GM10847 (cell line): ENCODE data around the gene TBC1D24.
A peak's percentile ranks its signal among the peaks of the same experiment; 100 is the strongest.

ENCODE experiments used
- POLR2A ChIP-seq: IDR thresholded peaks from 2 replicates; pipeline ENCODE4 v1.6.1; 2011; ENCODE audit not compliant: insufficient read length; ENCODE audit errors: extremely low read depth

The TBC1D24 gene

GRCh38 chr16:2474877-2475412, at the start of gene TBC1D24:
Gene TBC1D24, plus strand, starts transcription at chr16:2475127. Its CDS starts 21,022 bp downstream, at chr16:2496149.
- peak; percentile 88 for TF ChIP-seq POLR2A

DNA sequence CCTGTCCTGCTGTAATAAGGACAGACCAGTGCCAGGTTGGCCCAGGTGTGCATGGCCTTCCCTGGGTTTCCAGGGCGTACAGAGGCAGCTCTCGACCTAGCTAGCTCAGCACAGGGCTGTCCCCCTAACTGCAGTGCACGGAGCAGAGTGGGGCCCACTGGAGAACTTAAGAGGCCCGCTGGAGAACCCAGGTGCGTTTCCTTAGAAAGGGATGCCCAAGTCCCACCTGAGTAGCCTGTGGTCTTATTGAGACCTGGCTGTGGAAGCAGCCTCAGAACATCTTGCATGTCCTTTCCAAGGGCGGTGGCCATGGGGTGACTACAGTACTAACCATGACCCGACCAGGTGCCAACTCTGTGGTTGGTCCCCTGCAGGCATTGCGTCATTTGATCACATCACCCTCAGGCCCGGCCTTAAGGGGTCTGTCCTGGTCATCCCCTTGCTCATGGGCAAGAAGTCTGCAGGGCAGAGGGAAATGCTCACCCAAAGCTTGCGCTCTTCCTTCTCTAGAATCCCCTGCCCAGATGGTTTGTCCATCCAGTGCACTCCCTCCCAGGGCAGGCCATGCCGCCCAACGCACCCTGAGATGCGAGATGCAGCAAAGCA, 49.0 kb upstream of the TBC1D24 start:
- no peak for TF ChIP-seq POLR2A

DNA sequence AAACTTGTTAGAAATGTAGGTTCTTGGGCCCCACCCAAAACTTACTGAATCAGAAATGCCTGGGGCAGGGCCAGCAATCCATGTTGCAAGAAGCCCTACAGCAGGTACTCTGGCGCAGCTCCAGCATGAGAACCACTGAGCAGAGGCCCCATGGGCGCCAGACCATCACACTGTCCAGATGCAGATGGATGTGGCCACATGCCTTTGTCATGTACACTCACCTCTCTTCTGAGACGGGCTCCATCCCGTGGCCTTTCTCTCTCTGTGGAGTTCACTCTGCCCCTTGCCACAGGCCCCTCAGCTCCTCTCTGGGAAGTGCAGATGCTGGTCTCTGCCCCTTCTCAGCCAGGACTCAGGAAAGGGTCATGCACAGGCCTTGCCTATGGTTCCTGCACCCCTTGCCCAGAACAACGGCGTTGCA, 48.0 kb upstream of the TBC1D24 start:
- no peak for TF ChIP-seq POLR2A

GRCh38 chr16:2427526-2427925, 47.4 kb upstream of the TBC1D24 start:
- TF ChIP-seq POLR2A: no peak

GRCh38 chr16:2428051-2428783, 46.7 kb upstream of the TBC1D24 start:
- TF ChIP-seq POLR2A: no peak

DNA sequence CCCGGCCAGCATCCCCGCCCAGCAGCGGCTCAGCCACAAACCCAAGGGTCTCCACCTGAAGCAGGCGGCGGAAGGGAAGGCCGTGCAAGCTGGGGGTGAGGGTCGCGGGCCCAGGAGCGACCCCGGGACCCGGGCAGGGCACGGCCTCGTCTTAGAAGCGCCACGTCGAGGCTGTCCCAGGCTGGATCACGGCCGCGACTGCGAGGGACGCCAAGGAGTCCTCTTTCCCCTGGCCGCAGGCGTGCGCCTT, 46.2 kb upstream of the TBC1D24 start:
- TF ChIP-seq POLR2A: peak; percentile 43

- peak; percentile 67 for TF ChIP-seq POLR2A
These were observed 45.7 kb upstream of the TBC1D24 start, which contains the start of gene CCNF for GRCh38 chr16:2429034-2429770. Gene CCNF, plus strand, starts transcription at chr16:2429447. Its CDS starts 35 bp downstream, at chr16:2429482.

DNA sequence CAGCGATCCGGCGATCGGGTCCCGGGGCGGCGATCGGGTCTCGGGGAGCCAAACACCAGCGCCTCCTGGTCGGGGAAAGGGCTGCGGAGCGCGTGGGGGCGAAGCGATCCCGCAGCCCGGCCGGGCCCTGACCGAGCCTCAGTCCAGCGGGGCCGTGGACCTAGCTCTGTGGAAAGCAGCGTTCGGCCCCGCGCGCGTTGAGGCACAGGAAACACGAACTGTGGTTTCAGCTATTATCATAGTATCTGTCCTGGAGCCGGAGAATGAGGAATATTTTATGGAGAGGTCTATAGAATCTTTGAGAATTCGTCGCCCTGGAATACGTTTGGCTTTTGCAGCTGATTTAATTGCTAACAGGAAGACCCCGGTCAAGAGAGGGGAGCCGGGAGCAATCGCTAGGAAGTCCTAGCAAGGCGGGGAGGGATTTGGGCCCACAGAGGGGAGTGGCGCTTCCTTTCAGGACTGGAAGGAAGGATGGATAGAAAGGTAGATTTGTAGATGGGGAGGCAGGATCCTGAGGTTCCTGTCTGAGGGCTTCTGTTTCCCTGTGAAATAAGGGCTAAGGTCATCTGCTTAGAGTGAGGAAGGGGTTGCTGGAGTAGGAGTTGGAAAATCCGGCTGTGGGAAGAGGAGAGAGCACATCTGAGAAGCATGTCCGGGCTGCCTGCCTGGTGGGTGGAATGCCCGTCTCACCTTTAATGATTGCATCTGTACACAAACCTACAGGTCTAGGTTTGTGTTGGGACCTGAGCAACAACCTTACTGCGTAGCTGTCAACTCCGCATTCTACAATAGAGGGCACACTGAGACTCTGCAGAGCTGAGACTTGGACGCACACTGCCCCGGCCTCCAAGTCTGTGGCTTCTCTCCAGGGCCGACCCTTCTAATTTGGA, 44.9 kb upstream of the TBC1D24 start:
- TF ChIP-seq POLR2A: no peak

DNA sequence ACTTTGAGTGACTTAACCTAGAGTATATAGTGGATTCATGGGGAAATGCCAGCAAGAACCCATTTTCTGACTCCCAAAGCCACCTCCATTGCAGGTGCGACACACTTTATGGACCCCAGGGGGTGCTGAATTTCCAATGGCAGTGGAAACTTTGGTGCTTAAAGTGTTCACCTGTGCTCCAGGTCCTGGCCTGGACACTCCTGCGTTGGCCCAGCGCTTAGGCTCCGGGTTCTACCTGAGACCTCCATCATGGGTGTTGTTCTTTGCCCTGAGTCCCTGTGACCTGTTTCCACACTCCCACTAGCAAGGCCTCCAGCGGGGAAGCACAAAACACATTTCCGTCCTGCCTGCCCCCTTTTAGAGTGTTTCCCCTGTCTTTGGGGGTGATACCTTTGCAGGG, 42.6 kb upstream of the TBC1D24 start:
- TF ChIP-seq POLR2A: no peak

DNA sequence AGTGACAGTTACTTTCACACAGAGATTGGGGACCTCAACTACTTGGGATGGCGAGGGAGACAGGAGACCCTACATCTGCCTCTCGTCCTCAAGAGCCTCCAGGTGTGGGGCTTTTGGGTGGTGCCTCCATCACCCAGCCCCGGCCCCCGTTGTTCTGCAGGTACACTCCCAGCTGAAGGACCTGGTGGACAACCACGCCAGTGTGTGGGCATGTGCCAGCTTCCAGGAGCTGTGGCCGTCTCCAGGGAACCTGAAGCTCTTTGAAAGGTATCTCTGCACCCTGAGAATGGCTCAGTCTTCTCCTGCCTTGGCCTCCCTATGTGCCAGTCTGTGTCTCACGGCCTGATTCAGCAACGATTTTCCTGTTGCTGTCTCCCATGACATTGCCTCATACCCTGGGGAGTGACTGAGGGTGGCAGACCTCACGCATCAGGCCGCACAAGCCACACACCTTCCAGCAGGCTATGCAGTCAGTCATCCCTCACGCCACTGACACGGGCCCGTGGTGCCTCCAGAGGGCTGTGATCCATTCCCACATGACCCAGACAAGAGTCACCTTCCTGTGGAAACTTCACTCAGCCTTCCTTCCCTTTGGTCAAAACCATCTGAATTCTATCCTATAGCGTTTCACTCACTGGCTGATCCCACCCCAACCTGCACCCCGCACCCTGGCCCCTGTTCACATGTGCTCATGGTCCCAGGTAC, 42.0 kb upstream of the TBC1D24 start:
- TF ChIP-seq POLR2A: no peak

GRCh38 chr16:2436110-2436509, 38.8 kb upstream of the TBC1D24 start:
- no peak for TF ChIP-seq POLR2A

- TF ChIP-seq POLR2A: no peak
These were observed 37.7 kb upstream of the TBC1D24 start for GRCh38 chr16:2437032-2437790.

DNA sequence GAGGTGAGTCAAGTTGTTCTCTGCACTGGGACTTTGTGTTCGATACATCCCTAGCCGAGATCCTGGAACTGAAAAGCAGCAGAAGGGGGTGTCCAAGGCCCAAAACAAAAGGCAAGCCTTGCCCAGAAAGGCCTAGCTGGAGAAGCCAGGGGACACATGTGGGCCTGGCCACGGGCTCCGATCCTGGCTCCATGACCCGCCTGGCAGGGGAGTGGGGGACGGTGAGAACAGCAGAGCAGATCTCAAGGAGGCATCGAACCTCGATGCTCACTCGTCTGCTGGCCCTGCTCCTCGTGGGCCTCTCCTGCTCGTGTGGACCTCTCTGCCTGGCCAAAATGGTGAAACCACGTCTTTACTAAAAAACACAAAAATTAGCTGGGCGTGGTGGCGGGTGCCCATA, 36.8 kb upstream of the TBC1D24 start:
- no peak for TF ChIP-seq POLR2A

GRCh38 chr16:2439598-2439997, 35.3 kb upstream of the TBC1D24 start:
- TF ChIP-seq POLR2A: no peak
